Natural killer cell (primary cell): ENCODE measurements around the gene ACER3. TPM values are rescaled to one million over a fixed set of nuclear protein-coding genes. Genes with fewer than 3 reads are reported as not detected.

Experiments
- ATAC-seq, 3 donors: fragments of 150-1000 bp in 2 of 3; fragments of 200-7000 bp in 1 of 3; cut with Tn5 transposase; 1 replicate in 1 of 3; 2 replicates in 2 of 3; pipeline ENCODE4 v1.10.0; 2021; ENCODE audit warnings: mild to moderate bottlenecking in 2 of 3, moderate library complexity in 2 of 3
- DNase-seq, 2 donors: peaks; one replicate each; pipeline versions ENCODE4 v3.0.0 to v3.0.0-alpha.2; 2013 to 2021; ENCODE audit warnings: mixed read lengths in 1 of 2
- H3K27ac ChIP-seq: one replicate; pipeline ENCODE4 v1.5.1; 2013; ENCODE audit warnings: mild to moderate bottlenecking, low read length
- H3K27me3 ChIP-seq: one replicate; pipeline ENCODE4 v1.6.1; 2013; ENCODE audit warnings: low read length; ENCODE audit not compliant: control insufficient read depth, insufficient read depth
- H3K36me3 ChIP-seq: one replicate; pipeline ENCODE4 v1.6.1; 2013; ENCODE audit warnings: low read length; ENCODE audit not compliant: control insufficient read depth, insufficient read depth
- H3K4me1 ChIP-seq: one replicate; pipeline ENCODE4 v1.6.1; 2013; ENCODE audit warnings: low read length; ENCODE audit not compliant: control insufficient read depth, insufficient read depth
- H3K4me3 ChIP-seq: one replicate; pipeline ENCODE4 v1.5.1; 2013; ENCODE audit warnings: low read length
- H3K9me3 ChIP-seq: one replicate; pipeline ENCODE4 v1.6.1; 2013; ENCODE audit warnings: low read length; ENCODE audit not compliant: control insufficient read depth, insufficient read depth
- H3K27ac Mint-ChIP-seq, 2 donors: one replicate each; pipeline ENCODE4 v1.8.0; 2022; ENCODE audit warnings: mild to moderate bottlenecking in 2 of 2, mixed read lengths in 2 of 2, moderate library complexity in 1 of 2
- H3K27me3 Mint-ChIP-seq, 2 donors: one replicate each; pipeline ENCODE4 v1.8.0; 2022; ENCODE audit warnings: low read depth in 2 of 2, mixed read lengths in 2 of 2
- H3K36me3 Mint-ChIP-seq: one replicate; pipeline ENCODE4 v1.8.0; 2022; ENCODE audit warnings: mixed read lengths
- H3K4me1 Mint-ChIP-seq, 2 donors: one replicate each; pipeline ENCODE4 v1.8.0; 2022; ENCODE audit warnings: mixed read lengths in 2 of 2
- H3K4me3 Mint-ChIP-seq: one replicate; pipeline ENCODE4 v1.8.0; 2022; ENCODE audit warnings: mild to moderate bottlenecking, moderate library complexity, mixed read lengths
- H3K9me3 Mint-ChIP-seq, 2 donors: one replicate each; pipeline ENCODE4 v1.8.0; 2022; ENCODE audit warnings: mixed read lengths in 2 of 2
- CTCF ChIP-seq: fragments of 200-600 bp; IDR thresholded peaks from one replicate; pipeline ENCODE4 v1.8.0; 2022; ENCODE audit warnings: antibody characterized with exemption
- WGBS: methylation state at CpG from one replicate; pipeline ENCODE4 v1.1.7; 2013; ENCODE audit warnings: missing lambda C conversion rate; ENCODE audit not compliant: insufficient coverage; 5-methylcytosine and 5-hydroxymethylcytosine counted together
- intact Hi-C: fragments of 100-400 bp; cut with micrococcal nuclease; formaldehyde crosslinking; loops from one replicate; pipeline ENCODE4 v1.14.2; 2022
- total RNA-seq, 4 donors: library from RNA; stranded (reverse); fragments of 120-200 nt in 1 of 4; gene quantifications; one replicate each; pipeline versions ENCODE4 v1.2.3 to v1.2.4, GENCODE V29; 2013 to 2022

The ACER3 gene
- total RNA-seq, 3 donors from 2014 or later (not counting 1 experiment from before 2014, with no cell fraction given) = 12.1 to 14.8 (median 13.6) TPM

DNA sequence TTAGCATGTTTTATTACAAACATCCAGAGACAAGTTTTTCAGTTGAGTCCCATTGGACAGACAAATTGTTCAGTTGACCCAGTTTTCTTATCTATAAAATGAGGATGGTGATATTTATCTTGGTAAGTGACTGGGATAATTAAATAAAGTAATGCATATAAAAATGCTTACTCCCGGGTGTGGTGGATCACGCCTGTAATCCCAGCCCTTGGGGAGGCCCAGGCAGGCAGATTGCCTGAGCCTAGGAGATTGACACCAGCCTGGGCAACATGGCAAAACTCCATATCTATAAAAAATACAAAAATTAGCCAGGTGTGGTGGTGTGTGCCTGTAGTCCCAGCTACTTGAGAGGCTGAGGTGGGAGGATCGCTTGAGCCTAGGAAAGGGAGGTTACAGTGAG, 15.6 kb upstream of the ACER3 start:
- WGBS = 74% methylated on average over 3 of the region's 3 CpGs
- H3K4me3 Mint-ChIP-seq = no peak overlapping the region
- H3K4me1 Mint-ChIP-seq = no peaks in the 10 kb centered on the region
- H3K9me3 Mint-ChIP-seq = no peaks in the 10 kb centered on the region
- intact Hi-C loops = no loop called here
- Histone ChIP-seq H3K9me3 (no peaks in the 10 kb centered on the region), H3K36me3 (no peaks in the 10 kb centered on the region), H3K4me1 (no peaks in the 10 kb centered on the region), H3K4me3 (no peak overlapping the region), H3K27me3 (no peaks in the 10 kb centered on the region), H3K27ac (no peak overlapping the region)
- H3K27me3 Mint-ChIP-seq = peaks cover 30 to 32% of the 10 kb centered on the region in 2 donors
- no peak for TF ChIP-seq CTCF
- H3K36me3 Mint-ChIP-seq = no peaks in the 10 kb centered on the region
- no peak overlapping the region for H3K27ac Mint-ChIP-seq
- ATAC-seq (no peak), DNase-seq (no peak)

GRCh38 chr11:76846441-76846840, 14.3 kb upstream of the ACER3 start:
- H3K9me3 ChIP-seq = no peaks in the 10 kb centered on the region
- no peak overlapping the region for H3K27ac Mint-ChIP-seq

GRCh38 chr11:76849376-76849775, 11.3 kb upstream of the ACER3 start:
- Histone ChIP-seq H3K9me3 (no peaks in the 10 kb centered on the region), H3K27me3 (no peaks in the 10 kb centered on the region), H3K4me1 (no peaks in the 10 kb centered on the region), H3K36me3 (no peaks in the 10 kb centered on the region), H3K27ac (no peak overlapping the region), H3K4me3 (no peak overlapping the region)
- intact Hi-C loops = no loop called here
- no peak overlapping the region for H3K4me3 Mint-ChIP-seq
- H3K4me1 Mint-ChIP-seq = no peaks in the 10 kb centered on the region
- no peaks in the 10 kb centered on the region for H3K36me3 Mint-ChIP-seq
- no peak for TF ChIP-seq CTCF
- ATAC-seq = no peak
- DNase-seq = no peak
- H3K9me3 Mint-ChIP-seq = no peaks in the 10 kb centered on the region
- WGBS = 55% methylated on average over 3 of the region's 3 CpGs
- H3K27me3 Mint-ChIP-seq = peaks cover 11 to 14% of the 10 kb centered on the region in 2 donors
- H3K27ac Mint-ChIP-seq = no peak overlapping the region

More at GRCh38 chr11:76846441-76846840, 14.3 kb upstream of the ACER3 start:
- 85% methylated on average over 2 of the region's 3 CpGs for WGBS
- Histone ChIP-seq H3K27me3 (no peaks in the 10 kb centered on the region), H3K36me3 (no peaks in the 10 kb centered on the region), H3K4me1 (no peaks in the 10 kb centered on the region), H3K27ac (no peak overlapping the region), H3K4me3 (no peak overlapping the region)
- DNase-seq (no peak), ATAC-seq (no peak)
- Mint-ChIP-seq H3K9me3 (no peaks in the 10 kb centered on the region), H3K36me3 (no peaks in the 10 kb centered on the region), H3K27me3 (peaks cover 25 to 26% of the 10 kb centered on the region in 2 donors), H3K4me3 (no peak overlapping the region), H3K4me1 (no peaks in the 10 kb centered on the region)
- intact Hi-C loops = no loop called here
- TF ChIP-seq CTCF = no peak

- Mint-ChIP-seq H3K9me3 (no peaks in the 10 kb centered on the region), H3K27me3 (peaks cover 11 to 14% of the 10 kb centered on the region in 2 donors), H3K4me3 (no peak overlapping the region), H3K36me3 (no peaks in the 10 kb centered on the region), H3K4me1 (no peaks in the 10 kb centered on the region), H3K27ac (no peak overlapping the region)
- intact Hi-C loops = no loop called here
- Histone ChIP-seq H3K27ac (no peak overlapping the region), H3K36me3 (no peaks in the 10 kb centered on the region), H3K27me3 (no peaks in the 10 kb centered on the region), H3K9me3 (no peaks in the 10 kb centered on the region), H3K4me1 (no peaks in the 10 kb centered on the region), H3K4me3 (no peak overlapping the region)
- no peak for TF ChIP-seq CTCF
- ATAC-seq = no peak
- 73% methylated on average over 4 of the region's 4 CpGs for WGBS
- no peak for DNase-seq
These were observed 10.6 kb upstream of the ACER3 start for GRCh38 chr11:76850130-76850529.
